22Rv1 (cell line): ENCODE data around the gene NSUN2.

ENCODE experiments used
- ZFX ChIP-seq: fragments of 450-650 bp; IDR thresholded peaks from 2 replicates; pipeline ENCODE4 v1.6.1; 2017; ENCODE audit warnings: antibody characterized with exemption, borderline replicate concordance
- TF ChIP-seq, protein P1 (sequence below): fragments of 450-650 bp; IDR thresholded peaks from 2 replicates; pipeline ENCODE4 v1.5.1; 2017; ENCODE audit warnings: mild to moderate bottlenecking

DNA sequence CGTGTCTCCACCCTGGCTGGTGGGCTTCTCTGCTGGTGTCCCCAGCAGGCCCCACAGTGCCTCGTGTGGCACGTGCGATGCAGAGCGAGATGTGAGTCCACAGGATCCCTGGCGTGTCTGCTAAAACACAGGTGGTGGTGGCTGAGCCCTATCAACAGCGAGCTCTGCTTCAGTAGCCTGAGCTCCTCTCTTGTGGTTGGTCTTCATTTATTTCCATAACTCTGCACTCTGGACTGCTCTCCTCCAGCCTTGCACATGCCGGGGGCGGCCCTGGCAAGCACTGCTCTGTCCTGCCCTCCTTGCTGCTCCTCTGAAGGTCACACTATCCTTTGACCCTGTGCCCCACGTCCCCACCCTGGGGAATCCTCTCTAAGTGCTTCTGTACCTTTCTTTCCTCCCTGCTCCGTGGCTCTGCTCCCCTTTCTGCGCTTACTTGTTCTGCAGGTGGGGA, 59.2 kb downstream of the NSUN2 start:
- TF ChIP-seq, protein P1, sequence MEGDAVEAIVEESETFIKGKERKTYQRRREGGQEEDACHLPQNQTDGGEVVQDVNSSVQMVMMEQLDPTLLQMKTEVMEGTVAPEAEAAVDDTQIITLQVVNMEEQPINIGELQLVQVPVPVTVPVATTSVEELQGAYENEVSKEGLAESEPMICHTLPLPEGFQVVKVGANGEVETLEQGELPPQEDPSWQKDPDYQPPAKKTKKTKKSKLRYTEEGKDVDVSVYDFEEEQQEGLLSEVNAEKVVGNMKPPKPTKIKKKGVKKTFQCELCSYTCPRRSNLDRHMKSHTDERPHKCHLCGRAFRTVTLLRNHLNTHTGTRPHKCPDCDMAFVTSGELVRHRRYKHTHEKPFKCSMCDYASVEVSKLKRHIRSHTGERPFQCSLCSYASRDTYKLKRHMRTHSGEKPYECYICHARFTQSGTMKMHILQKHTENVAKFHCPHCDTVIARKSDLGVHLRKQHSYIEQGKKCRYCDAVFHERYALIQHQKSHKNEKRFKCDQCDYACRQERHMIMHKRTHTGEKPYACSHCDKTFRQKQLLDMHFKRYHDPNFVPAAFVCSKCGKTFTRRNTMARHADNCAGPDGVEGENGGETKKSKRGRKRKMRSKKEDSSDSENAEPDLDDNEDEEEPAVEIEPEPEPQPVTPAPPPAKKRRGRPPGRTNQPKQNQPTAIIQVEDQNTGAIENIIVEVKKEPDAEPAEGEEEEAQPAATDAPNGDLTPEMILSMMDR = no peak
- TF ChIP-seq ZFX = no peak
